Activated B cell treated with CpG ODN at 0.5 μM for 24 hours (primary cell): ENCODE measurements around the gene CRYBA4. TPM values are rescaled to one million over a fixed set of nuclear protein-coding genes. Genes with fewer than 3 reads are reported as not detected.

Experiments used
- ATAC-seq: fragments of 200-7000 bp; cut with Tn5 transposase; one replicate; pipeline ENCODE4 v1.10.0; 2021; ENCODE audit warnings: low read depth, mild to moderate bottlenecking, moderate library complexity
- CTCF ChIA-PET: fragments of 350-600 bp; sonication (Branson Sonifier 250); formaldehyde crosslinking; loops from one replicate; lab custom pipeline; 2021; ENCODE audit warnings: antibody characterized with exemption; lab: Charles Lee
- POLR2A ChIA-PET: fragments of 350-600 bp; sonication (Branson Sonifier 250); formaldehyde crosslinking; loops from one replicate; lab custom pipeline; 2021; ENCODE audit warnings: antibody characterized with exemption; lab: Charles Lee
- DNase-seq: peaks from one replicate; pipeline ENCODE4 v3.0.0; 2022
- H3K27ac Mint-ChIP-seq: one replicate; pipeline ENCODE4 v1.8.0; 2020; ENCODE audit warnings: mixed read lengths
- H3K27me3 Mint-ChIP-seq: one replicate; pipeline ENCODE4 v1.8.0; 2021; ENCODE audit warnings: mixed read lengths
- H3K36me3 Mint-ChIP-seq: one replicate; pipeline ENCODE4 v1.8.0; 2021; ENCODE audit warnings: low read depth, mixed read lengths
- H3K4me1 Mint-ChIP-seq: one replicate; pipeline ENCODE4 v1.8.0; 2021; ENCODE audit warnings: mixed read lengths
- H3K4me3 Mint-ChIP-seq: one replicate; pipeline ENCODE4 v1.8.0; 2020; ENCODE audit warnings: mild to moderate bottlenecking, mixed read lengths
- H3K9me3 Mint-ChIP-seq: one replicate; pipeline ENCODE4 v1.8.0; 2020; ENCODE audit warnings: mixed read lengths
- CTCF ChIP-seq: fragments of 200-600 bp; IDR thresholded peaks from one replicate; pipeline ENCODE4 v1.8.0; 2022; ENCODE audit warnings: antibody characterized with exemption, mild to moderate bottlenecking
- intact Hi-C: fragments of 100-400 bp; cut with micrococcal nuclease; formaldehyde crosslinking; loops from one replicate; pipeline ENCODE4 v1.15.1; 2024
- total RNA-seq: library from RNA; stranded (reverse); gene quantifications from 2 replicates; pipeline ENCODE4 v1.2.3, GENCODE V29; 2022

Gene CRYBA4
- total RNA-seq, 1 donor from 2014 or later, result not detected

DNA sequence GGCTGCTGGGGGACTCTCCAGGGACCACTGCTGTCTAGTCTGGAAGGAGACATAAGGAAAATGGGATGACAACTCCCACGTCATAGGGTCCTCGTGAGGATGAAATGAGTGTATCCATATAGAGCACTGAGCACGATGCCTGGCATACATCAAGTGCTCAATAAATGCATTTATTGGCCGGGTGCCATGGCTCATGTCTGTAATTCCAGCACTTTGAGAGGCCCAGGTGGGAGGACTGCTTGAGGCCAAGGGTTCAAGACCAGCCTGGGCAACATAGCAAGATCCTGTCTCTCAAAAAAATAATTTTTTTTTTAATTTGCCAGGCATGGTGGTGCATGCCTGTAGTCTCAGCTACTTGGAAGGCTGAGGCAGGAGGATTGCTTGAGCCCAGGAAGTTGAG lies 19.6 kb upstream of the CRYBA4 start:
- intact Hi-C loops, result no loop called here
- POLR2A ChIA-PET, result no interaction called here
- ATAC-seq (no peak), DNase-seq (no peak)
- TF ChIP-seq CTCF, result no peak
- no peaks in the 10 kb centered on the region for H3K9me3 Mint-ChIP-seq
- H3K4me3 Mint-ChIP-seq, result no peak overlapping the region
- H3K4me1 Mint-ChIP-seq, result no peaks in the 10 kb centered on the region
- CTCF ChIA-PET, result no interaction called here
- peaks cover 2% of the 10 kb centered on the region for H3K27me3 Mint-ChIP-seq
- no peaks in the 10 kb centered on the region for H3K36me3 Mint-ChIP-seq
- H3K27ac Mint-ChIP-seq, result no peak overlapping the region

DNA sequence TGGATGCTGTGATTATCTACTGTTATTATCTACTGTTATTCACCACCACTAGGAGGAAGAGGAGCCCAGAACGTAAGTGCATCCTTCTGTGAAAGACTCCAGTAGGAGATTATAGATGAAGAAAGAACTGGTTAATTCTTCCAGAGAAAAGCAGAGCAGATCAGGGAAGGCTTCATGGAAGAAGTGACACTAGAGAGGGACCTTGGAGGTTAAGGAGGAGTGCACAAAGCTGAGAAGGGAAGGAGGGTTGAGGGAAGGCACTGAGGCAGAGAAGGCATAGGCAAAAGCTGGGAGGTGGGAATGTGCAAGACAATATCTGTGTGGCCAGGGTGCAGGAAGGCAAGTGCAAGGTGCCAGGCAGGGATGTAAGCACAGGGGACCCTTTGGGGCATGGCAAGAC lies 17.4 kb upstream of the CRYBA4 start:
- intact Hi-C loops, result no loop called here
- ChIA-PET POLR2A (no interaction called here), CTCF (no interaction called here)
- Mint-ChIP-seq H3K27ac (no peak overlapping the region), H3K27me3 (no peaks in the 10 kb centered on the region), H3K36me3 (no peaks in the 10 kb centered on the region), H3K4me1 (no peaks in the 10 kb centered on the region), H3K4me3 (no peak overlapping the region), H3K9me3 (no peaks in the 10 kb centered on the region)
- DNase-seq, result no peak
- no peak for ATAC-seq
- no peak for TF ChIP-seq CTCF

- ATAC-seq, result no peak
- ChIA-PET POLR2A (no interaction called here), CTCF (no interaction called here)
- Mint-ChIP-seq H3K9me3 (no peaks in the 10 kb centered on the region), H3K36me3 (no peaks in the 10 kb centered on the region), H3K27ac (no peak overlapping the region), H3K27me3 (no peaks in the 10 kb centered on the region), H3K4me1 (peaks cover 11% of the 10 kb centered on the region), H3K4me3 (no peak overlapping the region)
- no peak for DNase-seq
- intact Hi-C loops, result no loop called here
- TF ChIP-seq CTCF, result no peak
These were observed 15.2 kb upstream of the CRYBA4 start for GRCh38 chr22:26606611-26607010.

DNA sequence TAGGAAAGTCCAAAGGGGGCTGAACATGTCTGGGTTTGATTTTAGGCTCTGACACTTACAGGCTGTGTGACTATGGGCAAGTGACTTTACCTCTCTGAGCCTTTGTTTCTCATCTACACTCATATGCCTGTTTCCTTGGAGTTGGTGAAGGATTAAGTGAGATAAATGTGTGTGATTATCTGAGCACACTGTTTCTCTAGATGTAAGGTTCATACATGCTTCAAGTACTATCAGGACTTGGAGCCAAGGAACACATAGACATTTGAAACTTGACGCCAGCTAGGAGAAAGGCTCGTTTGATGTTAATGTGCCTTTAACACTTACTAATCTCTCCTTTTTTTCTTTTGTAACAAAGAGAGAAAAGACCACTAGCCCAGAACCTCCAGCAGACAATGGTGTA lies 13.6 kb upstream of the CRYBA4 start:
- Mint-ChIP-seq H3K4me3 (no peak overlapping the region), H3K27me3 (no peaks in the 10 kb centered on the region), H3K4me1 (peaks cover 11% of the 10 kb centered on the region), H3K9me3 (no peaks in the 10 kb centered on the region), H3K27ac (no peak overlapping the region), H3K36me3 (no peaks in the 10 kb centered on the region)
- intact Hi-C loops, result no loop called here
- CTCF ChIA-PET, result no interaction called here
- POLR2A ChIA-PET, result no interaction called here
- ATAC-seq, result no peak
- no peak for DNase-seq
- no peak for TF ChIP-seq CTCF

DNA sequence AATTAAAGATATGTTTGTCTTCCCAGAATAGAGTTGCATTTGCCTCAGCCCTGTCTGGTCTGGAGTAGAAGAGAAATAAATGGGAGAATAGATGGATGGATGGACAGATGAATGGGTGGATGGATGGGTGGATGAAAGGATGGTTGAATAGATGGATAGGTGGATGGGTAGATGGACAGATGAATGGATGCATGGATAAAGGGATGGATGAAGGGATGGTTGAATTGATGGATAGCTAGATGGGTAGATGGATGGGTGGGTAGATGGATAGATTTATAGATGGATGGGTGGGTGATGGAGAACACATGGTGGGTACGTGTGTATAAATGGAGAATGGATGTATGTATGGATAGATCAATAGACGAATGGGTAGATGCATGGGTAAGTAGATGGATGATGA lies 12.5 kb upstream of the CRYBA4 start:
- no peak overlapping the region for H3K4me3 Mint-ChIP-seq
- no peaks in the 10 kb centered on the region for H3K36me3 Mint-ChIP-seq
- intact Hi-C loops, result no loop called here
- H3K4me1 Mint-ChIP-seq, result peaks cover 11% of the 10 kb centered on the region
- ChIA-PET POLR2A (no interaction called here), CTCF (no interaction called here)
- H3K27me3 Mint-ChIP-seq, result no peaks in the 10 kb centered on the region
- DNase-seq, result no peak
- ATAC-seq, result no peak
- no peaks in the 10 kb centered on the region for H3K9me3 Mint-ChIP-seq
- TF ChIP-seq CTCF, result no peak
- H3K27ac Mint-ChIP-seq, result no peak overlapping the region
